ENCODE measurements around the gene ZSCAN30. TPM values are rescaled to one million over a fixed set of nuclear protein-coding genes. Genes with fewer than 3 reads are reported as not detected.

ZSCAN30 gene
- total and polyA plus RNA-seq, 2 of the 13 experiments (the other 11 are each of a cell fraction or from before 2014, with no cell fraction given), result 7.4 to 7.7 TPM

GRCh38 chr18:35231052-35231451 lies 59.0 kb downstream of the ZSCAN30 start (continued):
- TF ChIP-seq AHDC1 (CRISPR knock-in tag; IDR thresholded peaks at IDR 0.05; ENCODE audit: borderline replicate concordance) (peak; percentile 45; the same call in 1 of the 2 replicates), MATR3 (CRISPR knock-in tag; IDR thresholded peaks at IDR 0.05) (no peak), ERF (CRISPR knock-in tag; IDR thresholded peaks at IDR 0.05) (no peak), DNMT1 (CRISPR knock-in tag; IDR thresholded peaks at IDR 0.05) (no peak), ZC3H13 (CRISPR knock-in tag; IDR thresholded peaks at IDR 0.05) (no peak), KAT7 (CRISPR knock-in tag; IDR thresholded peaks at IDR 0.05; ENCODE audit: borderline replicate concordance) (no peak), ZNF629 (CRISPR knock-in tag; conservative IDR thresholded peaks at IDR 0.05) (no peak), ZNF382 (CRISPR knock-in tag; IDR thresholded peaks at IDR 0.05; ENCODE audit: borderline replicate concordance) (no peak), ATF3 (CRISPR knock-in tag; IDR thresholded peaks at IDR 0.05) (no peak), SP4 (CRISPR knock-in tag; IDR thresholded peaks at IDR 0.05) (no peak), ZNF7 (CRISPR knock-in tag; IDR thresholded peaks at IDR 0.05) (no peak), NFKB2 (CRISPR knock-in tag; IDR thresholded peaks at IDR 0.05; ENCODE audit: borderline replicate concordance) (no peak), PITX1 (CRISPR knock-in tag; IDR thresholded peaks at IDR 0.05) (no peak), FOXA3 (CRISPR knock-in tag; IDR thresholded peaks at IDR 0.05) (peak; percentile 43), MED1 (CRISPR knock-in tag; IDR thresholded peaks at IDR 0.05) (peak; percentile 41), ZNF775 (CRISPR knock-in tag; IDR thresholded peaks at IDR 0.05; ENCODE audit: borderline replicate concordance) (no peak), SMC3 (IDR thresholded peaks at IDR 0.05; ENCODE audit: low read length) (peak; percentile 91), KLF9 (CRISPR knock-in tag; IDR thresholded peaks at IDR 0.05; ENCODE audit: low read depth) (no peak)
- TF ChIP-seq, protein P1, sequence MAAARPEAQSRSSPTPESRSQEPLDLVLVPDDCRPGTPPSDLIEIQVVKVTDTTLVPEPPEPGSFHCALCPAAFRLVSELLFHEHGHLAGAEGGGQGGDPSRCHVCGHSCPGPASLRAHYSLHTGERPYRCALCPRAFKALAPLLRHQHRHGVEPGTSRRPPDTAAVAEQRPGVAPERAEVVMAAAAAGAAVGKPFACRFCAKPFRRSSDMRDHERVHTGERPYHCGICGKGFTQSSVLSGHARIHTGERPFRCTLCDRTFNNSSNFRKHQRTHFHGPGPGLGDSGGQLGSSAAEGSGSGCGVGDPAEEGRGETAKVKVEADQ (CRISPR knock-in tag; IDR thresholded peaks at IDR 0.05; ENCODE audit: borderline replicate concordance), result no peak
- TF ChIP-seq, protein P2, sequence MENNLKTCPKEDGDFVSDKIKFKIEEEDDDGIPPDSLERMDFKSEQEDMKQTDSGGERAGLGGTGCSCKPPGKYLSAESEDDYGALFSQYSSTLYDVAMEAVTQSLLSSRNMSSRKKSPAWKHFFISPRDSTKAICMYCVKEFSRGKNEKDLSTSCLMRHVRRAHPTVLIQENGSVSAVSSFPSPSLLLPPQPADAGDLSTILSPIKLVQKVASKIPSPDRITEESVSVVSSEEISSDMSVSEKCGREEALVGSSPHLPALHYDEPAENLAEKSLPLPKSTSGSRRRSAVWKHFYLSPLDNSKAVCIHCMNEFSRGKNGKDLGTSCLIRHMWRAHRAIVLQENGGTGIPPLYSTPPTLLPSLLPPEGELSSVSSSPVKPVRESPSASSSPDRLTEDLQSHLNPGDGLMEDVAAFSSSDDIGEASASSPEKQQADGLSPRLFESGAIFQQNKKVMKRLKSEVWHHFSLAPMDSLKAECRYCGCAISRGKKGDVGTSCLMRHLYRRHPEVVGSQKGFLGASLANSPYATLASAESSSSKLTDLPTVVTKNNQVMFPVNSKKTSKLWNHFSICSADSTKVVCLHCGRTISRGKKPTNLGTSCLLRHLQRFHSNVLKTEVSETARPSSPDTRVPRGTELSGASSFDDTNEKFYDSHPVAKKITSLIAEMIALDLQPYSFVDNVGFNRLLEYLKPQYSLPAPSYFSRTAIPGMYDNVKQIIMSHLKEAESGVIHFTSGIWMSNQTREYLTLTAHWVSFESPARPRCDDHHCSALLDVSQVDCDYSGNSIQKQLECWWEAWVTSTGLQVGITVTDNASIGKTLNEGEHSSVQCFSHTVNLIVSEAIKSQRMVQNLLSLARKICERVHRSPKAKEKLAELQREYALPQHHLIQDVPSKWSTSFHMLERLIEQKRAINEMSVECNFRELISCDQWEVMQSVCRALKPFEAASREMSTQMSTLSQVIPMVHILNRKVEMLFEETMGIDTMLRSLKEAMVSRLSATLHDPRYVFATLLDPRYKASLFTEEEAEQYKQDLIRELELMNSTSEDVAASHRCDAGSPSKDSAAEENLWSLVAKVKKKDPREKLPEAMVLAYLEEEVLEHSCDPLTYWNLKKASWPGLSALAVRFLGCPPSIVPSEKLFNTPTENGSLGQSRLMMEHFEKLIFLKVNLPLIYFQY (CRISPR knock-in tag; IDR thresholded peaks at IDR 0.05; ENCODE audit: borderline replicate concordance), result peak; percentile 41; the same call in 1 of the 2 replicates
- TF ChIP-seq, protein P3, sequence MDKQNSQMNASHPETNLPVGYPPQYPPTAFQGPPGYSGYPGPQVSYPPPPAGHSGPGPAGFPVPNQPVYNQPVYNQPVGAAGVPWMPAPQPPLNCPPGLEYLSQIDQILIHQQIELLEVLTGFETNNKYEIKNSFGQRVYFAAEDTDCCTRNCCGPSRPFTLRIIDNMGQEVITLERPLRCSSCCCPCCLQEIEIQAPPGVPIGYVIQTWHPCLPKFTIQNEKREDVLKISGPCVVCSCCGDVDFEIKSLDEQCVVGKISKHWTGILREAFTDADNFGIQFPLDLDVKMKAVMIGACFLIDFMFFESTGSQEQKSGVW (CRISPR knock-in tag; IDR thresholded peaks at IDR 0.05; ENCODE audit: borderline replicate concordance), result no peak

All from HepG2 (cell line).